Colonic mucosa (tissue), 4 donors: ENCODE data around the gene SUPT20HL1. TPM values are rescaled to one million over a fixed set of nuclear protein-coding genes. Genes with fewer than 3 reads are reported as not detected.
"Not testable (repeated sequence)": the region's sequence is repeated elsewhere in the genome, so short reads cannot be mapped to it uniquely, and the experiment has no call there.

ENCODE experiments used
- DNase-seq: peaks from one replicate; pipeline ENCODE4 v3.0.0-alpha.2; 2020
- H3K27ac ChIP-seq: fragments of 200-600 bp; one replicate; pipeline ENCODE4 v1.8.0; 2021
- H3K27me3 ChIP-seq: fragments of 200-600 bp; one replicate; pipeline ENCODE4 v1.8.0; 2021
- H3K36me3 ChIP-seq: fragments of 200-600 bp; one replicate; pipeline ENCODE4 v1.8.0; 2021
- H3K4me1 ChIP-seq: fragments of 200-600 bp; one replicate; pipeline ENCODE4 v1.8.0; 2021; ENCODE audit warnings: mild to moderate bottlenecking
- H3K4me3 ChIP-seq: fragments of 200-600 bp; one replicate; pipeline ENCODE4 v1.8.0; 2021
- H3K9ac ChIP-seq, 2 donors: one replicate each; pipeline ENCODE4 v1.7.0; 2013; ENCODE audit warnings: control low read depth in 2 of 2, low read depth in 2 of 2, low read length in 2 of 2
- H3K9me3 ChIP-seq: fragments of 200-600 bp; one replicate; pipeline ENCODE4 v1.8.0; 2021
- intact Hi-C: fragments of 100-400 bp; cut with DNase I; formaldehyde crosslinking; loops from one replicate; pipeline ENCODE4 v1.14.1; 2022
- total RNA-seq, 2 donors: library from RNA; stranded (reverse); fragmentation: NEBNext Ultra II Directional in 1 of 2; extraction: Animal tissue kit (Norgen Biotek cat#: 25700) in 1 of 2; gene quantifications; one replicate each; pipeline ENCODE4 v1.2.1, GENCODE V29; 2021
- TF ChIP-seq, protein P1 (sequence below): fragments of 200-600 bp; IDR thresholded peaks from one replicate; pipeline ENCODE4 v1.8.0; 2022; ENCODE audit warnings: antibody characterized with exemption, mild to moderate bottlenecking
- donor health status: healthy.
- donor health status: DM: no; HTN: no; CAD: no.
- donor health status: DM: no; HTN: no; CAD: no.

SUPT20HL1 gene
- not detected for total RNA-seq

DNA sequence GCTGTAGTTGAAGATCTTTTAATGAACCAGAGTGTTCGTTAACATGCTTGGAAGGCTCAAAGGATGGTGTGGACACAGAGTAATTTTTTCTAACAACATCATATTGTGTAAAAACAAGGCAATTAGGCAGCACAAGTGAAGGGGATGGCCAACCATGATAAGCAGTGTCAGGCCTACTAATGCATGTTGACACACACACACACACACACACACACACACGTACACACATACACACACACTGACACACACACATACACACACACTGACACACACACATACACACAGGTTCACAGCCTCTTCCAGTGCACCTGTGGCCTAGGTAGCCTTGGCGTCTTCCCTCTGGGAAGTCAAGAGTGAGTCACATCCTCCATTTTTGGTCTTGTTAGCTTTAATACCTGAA is at the start of gene SUPT20HL1:
Gene SUPT20HL1, plus strand, starts transcription at position 368 of the 400 bp plus-strand sequence. CDS start 2,122 bp downstream, outside the sequence.
- no peaks in the 10 kb centered on the region for H3K4me1 ChIP-seq
- no peak within 1 kb of the TSS for H3K27ac ChIP-seq
- H3K9me3 ChIP-seq = no peaks in the 10 kb centered on the region
- TF ChIP-seq, protein P1, sequence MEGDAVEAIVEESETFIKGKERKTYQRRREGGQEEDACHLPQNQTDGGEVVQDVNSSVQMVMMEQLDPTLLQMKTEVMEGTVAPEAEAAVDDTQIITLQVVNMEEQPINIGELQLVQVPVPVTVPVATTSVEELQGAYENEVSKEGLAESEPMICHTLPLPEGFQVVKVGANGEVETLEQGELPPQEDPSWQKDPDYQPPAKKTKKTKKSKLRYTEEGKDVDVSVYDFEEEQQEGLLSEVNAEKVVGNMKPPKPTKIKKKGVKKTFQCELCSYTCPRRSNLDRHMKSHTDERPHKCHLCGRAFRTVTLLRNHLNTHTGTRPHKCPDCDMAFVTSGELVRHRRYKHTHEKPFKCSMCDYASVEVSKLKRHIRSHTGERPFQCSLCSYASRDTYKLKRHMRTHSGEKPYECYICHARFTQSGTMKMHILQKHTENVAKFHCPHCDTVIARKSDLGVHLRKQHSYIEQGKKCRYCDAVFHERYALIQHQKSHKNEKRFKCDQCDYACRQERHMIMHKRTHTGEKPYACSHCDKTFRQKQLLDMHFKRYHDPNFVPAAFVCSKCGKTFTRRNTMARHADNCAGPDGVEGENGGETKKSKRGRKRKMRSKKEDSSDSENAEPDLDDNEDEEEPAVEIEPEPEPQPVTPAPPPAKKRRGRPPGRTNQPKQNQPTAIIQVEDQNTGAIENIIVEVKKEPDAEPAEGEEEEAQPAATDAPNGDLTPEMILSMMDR = no peak
- H3K9ac ChIP-seq = no peak within 1 kb of the TSS
- intact Hi-C loops = no loop called here
- no peaks in the 10 kb centered on the region for H3K36me3 ChIP-seq
- H3K27me3 ChIP-seq = no peaks in the 10 kb centered on the region
- no peak within 1 kb of the TSS for H3K4me3 ChIP-seq
- no peak for DNase-seq

GRCh38 chrX:24310916-24311315 is 49.5 kb upstream of the SUPT20HL1 start:
- intact Hi-C loops, H3K27ac ChIP-seq, H3K27me3 ChIP-seq, H3K36me3 ChIP-seq, H3K9ac ChIP-seq, H3K9me3 ChIP-seq, DNase-seq, H3K4me1 ChIP-seq, H3K4me3 ChIP-seq: not testable (repeated sequence)

DNA sequence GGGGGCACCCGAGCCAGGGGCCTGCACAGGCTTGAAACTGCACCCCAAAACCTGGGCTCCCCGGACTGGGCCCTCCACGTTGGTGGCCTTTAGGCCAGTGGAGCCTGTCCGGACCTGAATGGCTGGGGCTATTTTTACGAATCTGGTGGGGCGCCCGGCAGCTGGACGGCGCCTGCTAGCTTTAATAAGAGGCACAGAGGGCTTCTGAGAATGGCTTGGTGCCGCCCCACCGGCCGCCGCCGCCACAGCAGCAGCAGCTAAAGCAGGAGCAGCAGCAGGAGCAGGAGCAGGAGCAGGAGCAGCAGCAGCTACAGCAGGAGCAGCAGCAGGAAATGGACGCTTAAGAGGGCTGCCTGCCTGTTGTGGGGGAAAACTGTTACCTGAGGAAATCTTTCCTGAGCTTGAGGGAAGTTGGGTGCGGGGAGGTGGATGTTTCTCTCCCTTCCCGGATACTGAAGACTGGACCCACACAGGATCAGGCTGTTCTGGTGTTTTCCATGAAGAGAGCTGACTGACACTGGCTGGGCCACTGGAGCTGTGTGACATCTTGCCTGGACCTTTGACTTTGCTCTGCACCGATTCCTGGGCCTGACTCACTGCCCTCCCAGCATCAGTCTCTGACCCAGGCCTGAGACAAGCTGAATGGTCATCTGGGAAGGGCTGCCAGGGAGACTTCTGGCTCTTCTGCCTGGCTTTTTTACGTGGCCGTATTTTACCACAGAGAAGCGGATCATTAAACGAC is 48.8 kb upstream of the SUPT20HL1 start:
- H3K27ac ChIP-seq, intact Hi-C loops, DNase-seq, H3K9ac ChIP-seq, H3K4me3 ChIP-seq, H3K27me3 ChIP-seq, H3K9me3 ChIP-seq, H3K4me1 ChIP-seq, H3K36me3 ChIP-seq: not testable (repeated sequence)

GRCh38 chrX:24312249-24312607 is 48.2 kb upstream of the SUPT20HL1 start:
- H3K36me3 ChIP-seq, H3K9ac ChIP-seq, H3K4me3 ChIP-seq, H3K9me3 ChIP-seq, H3K27me3 ChIP-seq, H3K4me1 ChIP-seq, H3K27ac ChIP-seq, intact Hi-C loops, DNase-seq: not testable (repeated sequence)

DNA sequence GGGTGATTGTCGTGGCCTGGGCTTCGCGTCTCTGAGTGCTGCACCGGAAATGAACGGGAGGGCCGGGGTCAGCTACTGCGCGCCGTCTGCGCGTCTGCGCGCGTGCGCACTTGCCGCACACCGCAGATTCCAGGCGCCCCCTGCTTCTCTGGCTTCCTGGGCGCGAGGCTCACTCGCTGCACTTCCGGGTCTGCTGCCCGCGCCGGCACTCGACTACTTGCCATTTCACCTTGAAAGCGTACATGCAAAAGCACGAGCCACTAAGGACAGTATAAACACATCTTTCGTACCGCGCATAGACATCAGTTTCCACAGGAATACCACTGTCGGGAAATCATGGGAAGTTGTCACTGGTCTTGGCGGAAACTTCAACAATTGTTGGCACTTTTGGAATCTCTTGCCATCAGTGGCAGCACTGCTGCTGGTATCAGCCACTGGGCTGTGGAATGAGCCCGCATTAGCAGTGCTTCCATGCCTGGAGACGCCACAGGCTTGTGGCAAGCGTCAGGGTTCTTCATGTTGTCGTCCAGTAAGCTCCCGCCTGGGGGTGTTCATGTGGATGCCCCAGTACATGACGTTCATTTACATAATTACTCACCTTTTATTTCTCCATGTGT is 46.3 kb upstream of the SUPT20HL1 start, which contains the start of gene SUPT20HL2:
Gene SUPT20HL2, minus strand, starts transcription at position 51 of the 617 bp plus-strand sequence. CDS start 754 bp downstream, outside the sequence.
- H3K36me3 ChIP-seq = no peaks in the 10 kb centered on the region
- H3K9ac ChIP-seq = no peak within 1 kb of the TSS
- no peak within 1 kb of the TSS for H3K27ac ChIP-seq
- no peak for DNase-seq
- H3K4me3 ChIP-seq = no peak within 1 kb of the TSS
- TF ChIP-seq, protein P1 = no peak
- H3K9me3 ChIP-seq = no peaks in the 10 kb centered on the region
- H3K4me1 ChIP-seq = no peaks in the 10 kb centered on the region
- H3K27me3 ChIP-seq = no peaks in the 10 kb centered on the region
- intact Hi-C loops = no loop called here

DNA sequence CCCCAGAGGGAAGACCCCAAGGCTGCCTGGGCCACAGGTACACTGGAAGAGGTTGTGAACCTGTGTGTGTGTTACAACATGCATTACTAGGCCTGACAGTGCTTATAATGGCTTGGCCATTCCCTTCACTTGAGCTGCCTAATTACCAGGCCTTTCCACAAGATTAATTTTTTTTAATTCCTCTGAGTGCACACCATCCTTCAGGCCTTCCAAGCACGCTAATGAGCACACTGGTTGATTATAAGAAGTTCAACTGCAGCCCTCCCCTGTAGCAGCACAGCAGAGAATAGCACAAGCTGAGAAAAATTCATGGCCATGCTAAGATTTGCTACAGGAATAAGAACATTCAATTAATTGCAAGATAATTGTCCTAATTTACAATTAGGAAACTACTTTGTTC is 44.3 kb upstream of the SUPT20HL1 start:
- H3K4me3 ChIP-seq = no peak overlapping the region
- intact Hi-C loops = no loop called here
- TF ChIP-seq, protein P1 = no peak
- H3K9me3 ChIP-seq = no peaks in the 10 kb centered on the region
- H3K9ac ChIP-seq = no peak overlapping the region
- no peaks in the 10 kb centered on the region for H3K36me3 ChIP-seq
- H3K27me3 ChIP-seq = no peaks in the 10 kb centered on the region
- DNase-seq = no peak
- no peaks in the 10 kb centered on the region for H3K4me1 ChIP-seq
- no peak overlapping the region for H3K27ac ChIP-seq

DNA sequence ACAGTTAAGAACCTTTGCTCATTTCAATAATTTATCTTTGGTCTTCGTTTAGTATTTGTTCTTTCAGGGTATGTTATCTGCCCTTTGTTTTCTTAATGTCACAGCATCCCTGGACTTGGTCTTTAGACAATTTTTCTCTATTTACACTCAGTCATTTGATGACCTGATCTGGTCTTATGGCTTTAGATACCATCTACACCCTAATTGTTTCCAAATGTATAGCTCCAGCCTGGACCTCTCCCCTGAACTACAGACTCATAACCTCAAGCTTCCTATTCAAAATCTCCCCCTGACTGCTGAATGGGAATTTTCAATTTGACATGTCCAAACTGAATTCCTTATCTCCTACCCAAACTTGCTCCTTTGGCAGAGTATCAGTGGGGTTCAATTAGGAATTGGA is 42.9 kb upstream of the SUPT20HL1 start:
- H3K4me1 ChIP-seq = no peaks in the 10 kb centered on the region
- intact Hi-C loops = no loop called here
- no peaks in the 10 kb centered on the region for H3K9me3 ChIP-seq
- no peaks in the 10 kb centered on the region for H3K36me3 ChIP-seq
- H3K4me3 ChIP-seq = no peak overlapping the region
- TF ChIP-seq, protein P1 = no peak
- no peak for DNase-seq
- no peak overlapping the region for H3K9ac ChIP-seq
- H3K27me3 ChIP-seq = no peaks in the 10 kb centered on the region
- no peak overlapping the region for H3K27ac ChIP-seq
